HFF-Myc (cell line): ENCODE results near the gene TRIM10.

Experiments
- DNase-seq: peaks from one replicate; pipeline ENCODE4 v3.0.0-alpha.2; 2011; ENCODE audit warnings: low read depth; ENCODE audit errors: extremely low read depth
- H3K4me3 ChIP-seq: replicated peaks from 2 replicates; pipeline ENCODE4 v1.5.1; 2011; ENCODE audit warnings: low read depth, mild to moderate bottlenecking, control low read depth, low read length
- TF ChIP-seq, protein P1 (sequence below): IDR thresholded peaks from 2 replicates; pipeline ENCODE4 v1.5.1; 2012; ENCODE audit warnings: mild to moderate bottlenecking, low read depth, low read length, control low read depth; ENCODE audit errors: missing control alignments

Gene TRIM10

DNA sequence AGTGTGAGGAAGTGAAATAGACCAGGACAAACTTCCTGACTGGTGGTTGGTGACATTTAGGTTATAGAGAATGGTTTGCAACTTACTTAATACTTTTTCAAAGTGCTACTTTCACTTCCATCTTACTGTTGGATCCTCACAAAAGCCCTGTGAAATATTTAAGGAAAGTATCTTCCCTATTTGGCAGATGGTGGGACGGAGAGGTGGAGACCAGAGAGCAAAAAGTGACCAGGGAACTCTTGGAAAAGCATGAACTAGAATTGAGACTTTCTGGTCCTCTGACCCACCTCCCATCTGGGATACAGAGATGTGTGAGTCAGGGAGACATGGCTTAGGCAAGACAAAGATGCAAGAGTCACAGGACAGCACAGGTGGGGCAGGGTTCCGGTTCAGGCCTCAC lies 3.0 kb downstream of the TRIM10 start:
- no peak for DNase-seq
- H3K4me3 ChIP-seq, result no peak overlapping the region
- TF ChIP-seq, protein P1, sequence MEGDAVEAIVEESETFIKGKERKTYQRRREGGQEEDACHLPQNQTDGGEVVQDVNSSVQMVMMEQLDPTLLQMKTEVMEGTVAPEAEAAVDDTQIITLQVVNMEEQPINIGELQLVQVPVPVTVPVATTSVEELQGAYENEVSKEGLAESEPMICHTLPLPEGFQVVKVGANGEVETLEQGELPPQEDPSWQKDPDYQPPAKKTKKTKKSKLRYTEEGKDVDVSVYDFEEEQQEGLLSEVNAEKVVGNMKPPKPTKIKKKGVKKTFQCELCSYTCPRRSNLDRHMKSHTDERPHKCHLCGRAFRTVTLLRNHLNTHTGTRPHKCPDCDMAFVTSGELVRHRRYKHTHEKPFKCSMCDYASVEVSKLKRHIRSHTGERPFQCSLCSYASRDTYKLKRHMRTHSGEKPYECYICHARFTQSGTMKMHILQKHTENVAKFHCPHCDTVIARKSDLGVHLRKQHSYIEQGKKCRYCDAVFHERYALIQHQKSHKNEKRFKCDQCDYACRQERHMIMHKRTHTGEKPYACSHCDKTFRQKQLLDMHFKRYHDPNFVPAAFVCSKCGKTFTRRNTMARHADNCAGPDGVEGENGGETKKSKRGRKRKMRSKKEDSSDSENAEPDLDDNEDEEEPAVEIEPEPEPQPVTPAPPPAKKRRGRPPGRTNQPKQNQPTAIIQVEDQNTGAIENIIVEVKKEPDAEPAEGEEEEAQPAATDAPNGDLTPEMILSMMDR, result no peak

GRCh38 chr6:30157581-30157980 lies 3.4 kb downstream of the TRIM10 start:
- DNase-seq, result no peak
- TF ChIP-seq, protein P1, result no peak
- no peak overlapping the region for H3K4me3 ChIP-seq

GRCh38 chr6:30156774-30157173 lies 4.2 kb downstream of the TRIM10 start:
- no peak overlapping the region for H3K4me3 ChIP-seq
- no peak for DNase-seq
- TF ChIP-seq, protein P1, result no peak

- DNase-seq, result peak; percentile 20
- H3K4me3 ChIP-seq, result no peak overlapping the region
- TF ChIP-seq, protein P1, result no peak
Measured at GRCh38 chr6:30156262-30156599, 4.8 kb downstream of the TRIM10 start.

GRCh38 chr6:30155520-30156261 lies 5.3 kb downstream of the TRIM10 start:
- DNase-seq, result no peak
- TF ChIP-seq, protein P1, result no peak
- no peak overlapping the region for H3K4me3 ChIP-seq

GRCh38 chr6:30154709-30155519 lies 6.1 kb downstream of the TRIM10 start:
- H3K4me3 ChIP-seq, result no peak overlapping the region
- TF ChIP-seq, protein P1, result no peak
- DNase-seq, result peak; percentile 36
